Esophagus squamous epithelium (tissue), 5 donors: ENCODE measurements around the gene SSH3. TPM values are rescaled to one million over a fixed set of nuclear protein-coding genes. Genes with fewer than 3 reads are reported as not detected.
A peak's percentile ranks its signal among the peaks of the same experiment; 100 is the strongest.

Experiments used
- DNase-seq: peaks from one replicate; lab custom pipeline; 2025; lab: John Stamatoyannopoulos, UW
- H3K27ac ChIP-seq, 4 donors: fragments of 200-600 bp; sonication (generic); one replicate each; pipeline ENCODE4 v1.5.1; 2016 to 2019; ENCODE audit warnings: mild to moderate bottlenecking in 1 of 4
- H3K27me3 ChIP-seq, 4 donors: fragments of 200-600 bp; sonication (generic); 1 replicate in 3 of 4; 2 replicates in 1 of 4; pipeline versions ENCODE4 v1.5.1 to v1.6.0; 2017 to 2021; ENCODE audit warnings: antibody characterized with exemption in 1 of 4
- H3K36me3 ChIP-seq, 3 donors: fragments of 200-600 bp; sonication (generic); one replicate each; pipeline ENCODE4 v1.5.1; 2016 to 2019
- H3K4me1 ChIP-seq, 3 donors: fragments of 200-600 bp; sonication (generic); one replicate each; pipeline ENCODE4 v1.5.1; 2017 to 2019
- H3K4me3 ChIP-seq, 4 donors: fragments of 200-600 bp; sonication (generic); 1 replicate in 3 of 4; 2 replicates in 1 of 4; pipeline ENCODE4 v1.5.1; 2016 to 2019; ENCODE audit warnings: mild to moderate bottlenecking in 2 of 4, moderate library complexity in 1 of 4
- H3K9me3 ChIP-seq, 3 donors: fragments of 200-600 bp; sonication (generic); one replicate each; pipeline ENCODE4 v1.5.1; 2016 to 2019
- POLR2A ChIP-seq, 4 donors: fragments of 450-650 bp; IDR thresholded peaks; one replicate each; pipeline ENCODE4 v1.6.1; 2017; ENCODE audit warnings: antibody characterized with exemption in 4 of 4, mild to moderate bottlenecking in 4 of 4, moderate library complexity in 3 of 4
- WGBS, 2 donors: methylation state at CpG; one replicate each; pipeline ENCODE4 v1.1.5; 2018; 5-methylcytosine and 5-hydroxymethylcytosine counted together
- intact Hi-C: fragments of 100-400 bp; cut with DNase I; formaldehyde crosslinking; loops from one replicate; pipeline ENCODE4 v1.15.0; 2022
- total RNA-seq, 4 donors: library from RNA; depleted of rRNA; stranded (reverse); fragments of >200 nt; gene quantifications; one replicate each; pipeline ENCODE4 v1.1.0, GENCODE V29; 2016
- TF ChIP-seq, protein P1 (sequence below), 6 experiments: fragments of 450-650 bp in 4 of 6; fragments of 200-600 bp in 2 of 6; sonication (generic) in 2 of 6; IDR thresholded peaks; one replicate each; pipeline ENCODE4 v1.5.1; 2016 to 2019; ENCODE audit warnings: antibody characterized with exemption in 6 of 6, mild to moderate bottlenecking in 4 of 6, moderate library complexity in 4 of 6
- donor health status: DM: yes; HTN: yes; CAD: no.

The SSH3 gene
- total RNA-seq, 4 donors from 2014 or later: 51.4 to 78.4 (median 64.8) TPM

DNA sequence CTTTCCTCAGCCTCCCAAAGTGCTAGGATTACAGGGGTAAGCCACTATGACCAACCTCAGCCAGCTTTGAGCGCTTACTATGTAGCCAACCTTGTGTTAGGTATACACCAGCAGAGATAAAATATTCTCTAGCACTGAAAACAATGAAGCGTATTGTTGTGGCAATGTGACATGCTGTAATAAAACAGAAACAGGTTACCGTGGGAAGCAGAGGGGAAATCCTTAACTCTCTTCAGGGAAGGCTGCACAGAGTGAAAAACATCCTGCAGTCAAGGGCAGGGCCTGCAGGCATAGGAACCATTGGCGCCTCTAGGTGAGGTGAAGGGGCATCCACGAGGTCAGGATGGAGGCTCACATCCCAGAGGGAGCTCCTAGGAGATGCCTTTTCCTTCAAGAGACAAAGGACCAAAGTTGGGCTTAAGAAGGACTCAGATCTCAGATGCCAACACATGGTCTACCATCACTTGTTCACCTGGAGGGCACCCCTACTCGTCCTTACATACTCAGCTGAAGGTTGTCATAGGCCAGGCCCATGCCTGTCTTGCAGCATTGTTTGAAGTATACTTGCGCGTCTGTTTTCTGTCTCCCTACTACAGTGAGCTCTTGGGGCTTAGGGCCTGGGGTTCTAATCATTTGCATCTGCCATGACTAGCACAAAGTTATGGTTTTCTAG is 42.1 kb downstream of the SSH3 start:
- intact Hi-C loops: loop anchor here (5.0 kb wide), 1 partner anchor 37 kb away; no protein-coding TSS in a partner anchor
- no peaks in the 10 kb centered on the region for H3K27me3 ChIP-seq
- H3K9me3 ChIP-seq: no peaks in the 10 kb centered on the region
- no peak for DNase-seq
- TF ChIP-seq, protein P1, sequence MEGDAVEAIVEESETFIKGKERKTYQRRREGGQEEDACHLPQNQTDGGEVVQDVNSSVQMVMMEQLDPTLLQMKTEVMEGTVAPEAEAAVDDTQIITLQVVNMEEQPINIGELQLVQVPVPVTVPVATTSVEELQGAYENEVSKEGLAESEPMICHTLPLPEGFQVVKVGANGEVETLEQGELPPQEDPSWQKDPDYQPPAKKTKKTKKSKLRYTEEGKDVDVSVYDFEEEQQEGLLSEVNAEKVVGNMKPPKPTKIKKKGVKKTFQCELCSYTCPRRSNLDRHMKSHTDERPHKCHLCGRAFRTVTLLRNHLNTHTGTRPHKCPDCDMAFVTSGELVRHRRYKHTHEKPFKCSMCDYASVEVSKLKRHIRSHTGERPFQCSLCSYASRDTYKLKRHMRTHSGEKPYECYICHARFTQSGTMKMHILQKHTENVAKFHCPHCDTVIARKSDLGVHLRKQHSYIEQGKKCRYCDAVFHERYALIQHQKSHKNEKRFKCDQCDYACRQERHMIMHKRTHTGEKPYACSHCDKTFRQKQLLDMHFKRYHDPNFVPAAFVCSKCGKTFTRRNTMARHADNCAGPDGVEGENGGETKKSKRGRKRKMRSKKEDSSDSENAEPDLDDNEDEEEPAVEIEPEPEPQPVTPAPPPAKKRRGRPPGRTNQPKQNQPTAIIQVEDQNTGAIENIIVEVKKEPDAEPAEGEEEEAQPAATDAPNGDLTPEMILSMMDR (IDR thresholded peaks at IDR 0.05): no peak
- TF ChIP-seq POLR2A (IDR thresholded peaks at IDR 0.05): no peak
- H3K4me1 ChIP-seq: peaks cover 10 to 54% (median 14%) of the 10 kb centered on the region in 3 donors
- H3K36me3 ChIP-seq: no peaks in the 10 kb centered on the region
- H3K4me3 ChIP-seq: no peak overlapping the region
- 38 to 40% methylated on average over 6 to 8 of the region's 8 CpGs for WGBS, 2 donors
- H3K27ac ChIP-seq: peak overlapping the region; percentile 75 to 91 (median 82)

DNA sequence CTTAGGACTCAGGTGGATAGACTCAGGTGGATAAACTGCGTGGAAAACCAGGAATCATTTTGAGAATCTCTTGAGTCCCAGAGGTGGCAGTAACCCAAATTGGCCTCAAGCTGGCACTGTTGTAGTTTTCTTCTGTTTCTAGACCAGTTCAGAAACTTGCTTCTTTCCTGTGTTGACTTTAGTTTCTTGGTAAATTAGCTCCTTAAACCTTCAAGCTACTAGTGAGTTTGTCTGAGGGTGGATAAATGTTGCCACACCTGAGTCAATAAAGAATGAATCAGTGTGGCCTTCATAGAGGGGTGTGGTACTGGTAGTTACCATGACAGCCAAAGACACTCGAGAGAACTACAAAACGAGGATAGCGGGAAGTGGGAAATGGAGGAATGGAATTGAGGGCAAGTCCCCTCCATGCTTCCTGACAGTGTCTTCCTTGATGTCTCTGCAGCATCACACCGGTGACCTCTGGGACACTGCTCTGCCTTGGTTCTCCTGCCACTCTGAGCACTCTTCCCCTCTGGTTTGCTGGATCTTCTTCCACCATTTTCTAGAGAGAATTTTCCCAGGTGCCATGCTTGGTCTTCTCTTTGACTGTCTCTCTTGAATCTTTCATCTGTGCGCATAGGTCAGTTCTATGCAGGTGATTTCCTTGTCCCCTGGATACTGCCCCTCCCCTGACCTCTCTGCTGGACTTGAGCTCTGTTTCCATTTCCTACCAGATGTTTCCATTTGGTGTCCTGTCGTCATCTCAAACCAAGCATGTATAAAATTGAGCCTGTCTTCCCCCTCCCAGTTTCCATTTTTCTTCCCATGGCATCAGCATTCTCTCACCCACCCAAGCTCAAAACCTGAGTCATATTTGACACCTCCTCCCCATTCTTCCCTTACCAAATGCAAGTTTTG is 42.8 kb downstream of the SSH3 start:
- H3K4me1 ChIP-seq: peaks cover 17 to 61% (median 19%) of the 10 kb centered on the region in 3 donors
- H3K36me3 ChIP-seq: no peaks in the 10 kb centered on the region
- 24 to 43% methylated on average over 7 of the region's 7 CpGs for WGBS, 2 donors
- peak overlapping the region; percentile 75 to 91 (median 82) for H3K27ac ChIP-seq
- no peaks in the 10 kb centered on the region for H3K9me3 ChIP-seq
- intact Hi-C loops: loop anchor here (5.0 kb wide), 1 partner anchor 36 kb away; no protein-coding TSS in a partner anchor
- no peak overlapping the region for H3K4me3 ChIP-seq
- TF ChIP-seq, protein P1 (IDR thresholded peaks at IDR 0.05): peak in 5 of 6 experiments; percentile 49 to 85 (median 72)
- peak in 1 of 4 donors; percentile 16 for TF ChIP-seq POLR2A (IDR thresholded peaks at IDR 0.05)
- DNase-seq: no peak
- no peaks in the 10 kb centered on the region for H3K27me3 ChIP-seq

DNA sequence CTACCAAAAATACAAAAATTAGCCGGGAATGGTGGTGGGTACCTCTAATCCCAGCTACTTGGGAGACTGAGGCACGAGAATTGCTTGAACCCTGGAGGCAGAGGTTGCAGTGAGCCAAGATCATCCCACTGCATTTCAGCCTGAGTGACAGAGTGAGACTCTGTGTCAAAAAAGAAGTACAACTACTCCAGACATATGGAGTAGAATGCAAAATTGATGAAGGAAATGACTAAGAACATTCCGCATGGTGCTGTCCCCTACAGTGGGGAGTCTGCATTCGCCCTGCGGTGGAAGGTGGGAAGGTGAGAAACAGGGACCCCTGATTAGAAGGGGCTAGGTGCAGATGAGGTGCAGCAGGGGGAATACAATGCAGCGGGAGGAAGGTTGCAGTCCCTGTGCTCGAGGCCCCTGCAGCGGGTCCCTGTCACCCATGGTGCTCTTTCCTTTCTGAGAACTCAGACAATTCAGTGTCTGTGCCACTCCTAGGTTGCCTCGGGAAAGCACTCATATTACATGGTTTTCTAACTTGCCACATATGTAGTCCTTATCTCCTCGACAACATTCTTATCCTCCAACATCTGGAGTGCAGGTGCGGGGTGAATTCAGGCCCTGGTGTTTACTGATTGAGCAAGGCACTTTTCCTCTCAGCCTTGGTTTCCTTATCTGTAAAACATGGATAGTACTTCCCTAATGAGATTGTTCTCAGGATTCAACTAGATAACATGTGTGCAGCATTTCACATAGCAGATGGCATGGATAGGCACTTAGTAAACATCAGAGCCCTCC is 44.8 kb downstream of the SSH3 start:
- WGBS, 2 donors: 67 to 68% methylated on average over 11 of the region's 11 CpGs

DNA sequence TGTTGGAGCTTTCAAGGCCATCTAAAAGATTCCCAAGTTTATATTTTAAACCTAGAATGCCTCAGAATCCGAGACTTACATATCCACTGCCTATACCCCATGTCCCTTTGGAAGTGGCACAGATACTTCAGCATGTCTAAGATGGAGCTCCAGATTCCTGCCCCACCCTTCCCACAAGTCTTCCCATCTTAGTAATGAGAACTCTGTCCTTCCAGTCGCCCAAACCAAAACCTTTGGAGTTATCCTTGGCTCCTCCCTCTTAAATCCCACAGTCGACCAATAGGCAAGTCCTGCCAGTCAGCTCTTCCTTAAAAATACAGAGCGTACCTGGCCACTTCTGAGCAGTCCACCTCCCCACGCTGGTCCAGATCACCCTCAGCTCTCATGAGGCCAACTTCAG is 45.7 kb downstream of the SSH3 start:
- TF ChIP-seq, protein P1 (IDR thresholded peaks at IDR 0.05): no peak
- TF ChIP-seq POLR2A (IDR thresholded peaks at IDR 0.05): no peak
- DNase-seq: no peak

More for the DNA sequence above, 44.8 kb downstream of the SSH3 start:
- intact Hi-C loops: loop anchor here (5.0 kb wide), 1 partner anchor 34 kb away; no protein-coding TSS in a partner anchor
- Histone ChIP-seq H3K36me3 (no peaks in the 10 kb centered on the region), H3K27me3 (no peaks in the 10 kb centered on the region), H3K4me1 (peaks cover 32 to 80% (median 34%) of the 10 kb centered on the region in 3 donors), H3K9me3 (no peaks in the 10 kb centered on the region), H3K27ac (peak overlapping the region in 3 of 4 donors; percentile 4 to 32 (median 26)), H3K4me3 (no peak overlapping the region)
- no peak for TF ChIP-seq POLR2A (IDR thresholded peaks at IDR 0.05)
- TF ChIP-seq, protein P1 (IDR thresholded peaks at IDR 0.05): no peak
- DNase-seq: no peak

More for the DNA sequence above, 45.7 kb downstream of the SSH3 start:
- Histone ChIP-seq H3K4me1 (peaks cover 37 to 81% (median 38%) of the 10 kb centered on the region in 3 donors), H3K4me3 (no peak overlapping the region), H3K9me3 (no peaks in the 10 kb centered on the region), H3K27ac (peak overlapping the region; percentile 4 to 43 (median 22)), H3K27me3 (no peaks in the 10 kb centered on the region), H3K36me3 (no peaks in the 10 kb centered on the region)
- intact Hi-C loops: loop anchor here (5.0 kb wide), 1 partner anchor 33 kb away; no protein-coding TSS in a partner anchor
- 62 to 68% methylated on average over 5 of the region's 5 CpGs for WGBS, 2 donors
